HG03066 (cell line): ENCODE data around the gene CLUH.
"Not testable (repeated sequence)": the region's sequence is repeated elsewhere in the genome, so short reads cannot be mapped to it uniquely, and the experiment has no call there.

ENCODE experiments used
- ATAC-seq: cut with Tn5 transposase; IDR thresholded peaks from one replicate; pipeline ENCODE4 v1.9.1; 2021; ENCODE audit warnings: low read depth; ENCODE audit not compliant: unreplicated experiment

The CLUH gene

GRCh38 chr17:2689411-2690164, 22.0 kb downstream of the CLUH start:
- ATAC-seq = no peak

GRCh38 chr17:2688351-2689342, 22.9 kb downstream of the CLUH start:
- ATAC-seq = no peak

GRCh38 chr17:2687074-2687418, 24.5 kb downstream of the CLUH start:
- ATAC-seq = no peak

- ATAC-seq = no peak
Observed at GRCh38 chr17:2685696-2686095, 25.9 kb downstream of the CLUH start.

GRCh38 chr17:2684549-2684948, 27.0 kb downstream of the CLUH start:
- no peak for ATAC-seq

- no peak for ATAC-seq
Observed at GRCh38 chr17:2683912-2684311, 27.7 kb downstream of the CLUH start.

- ATAC-seq = no peak
Observed at GRCh38 chr17:2682176-2682938, 29.2 kb downstream of the CLUH start.

GRCh38 chr17:2681650-2682049, 29.9 kb downstream of the CLUH start:
- no peak for ATAC-seq

GRCh38 chr17:2680961-2681360, 30.6 kb downstream of the CLUH start:
- no peak for ATAC-seq

- not testable (repeated sequence) for ATAC-seq
Observed at GRCh38 chr17:2679247-2679646, 32.3 kb downstream of the CLUH start.

- no peak for ATAC-seq
Observed at GRCh38 chr17:2672026-2672425, 39.5 kb downstream of the CLUH start.

GRCh38 chr17:2660410-2660809, 51.2 kb downstream of the CLUH start:
- ATAC-seq = not testable (repeated sequence)

- not testable (repeated sequence) for ATAC-seq
Observed at GRCh38 chr17:2659337-2659736, 52.2 kb downstream of the CLUH start.

GRCh38 chr17:2656283-2656682, 55.3 kb downstream of the CLUH start:
- ATAC-seq = no peak

GRCh38 chr17:2655546-2655945, 56.0 kb downstream of the CLUH start:
- ATAC-seq = no peak

- not testable (repeated sequence) for ATAC-seq
Observed at GRCh38 chr17:2652911-2653310, 58.7 kb downstream of the CLUH start.

GRCh38 chr17:2649191-2649590, 62.4 kb downstream of the CLUH start:
- no peak for ATAC-seq

GRCh38 chr17:2647957-2648356, 63.6 kb downstream of the CLUH start:
- ATAC-seq = no peak

GRCh38 chr17:2644971-2645370, 66.6 kb downstream of the CLUH start:
- ATAC-seq = no peak
